Breast epithelium (tissue), 4 donors: Measurements from ENCODE around the gene SERPINI1. TPM values are rescaled to one million over a fixed set of nuclear protein-coding genes. Genes with fewer than 3 reads are reported as not detected.

Experiments
- DNase-seq, 2 donors: peaks; one replicate each; pipeline ENCODE4 v3.0.0-alpha.2; 2019; ENCODE audit warnings: low spot score in 2 of 2
- H3K27ac ChIP-seq, 2 donors: fragments of 200-600 bp; sonication (generic) in 1 of 2; one replicate each; pipeline ENCODE4 v1.5.1; 2016 to 2019; ENCODE audit warnings: mild to moderate bottlenecking in 1 of 2
- H3K27me3 ChIP-seq, 2 donors: fragments of 200-600 bp; sonication (generic) in 1 of 2; one replicate each; pipeline versions ENCODE4 v1.5.1 to v1.6.0; 2017 to 2019; ENCODE audit warnings: control low read depth in 1 of 2, mild to moderate bottlenecking in 1 of 2
- H3K36me3 ChIP-seq: fragments of 200-600 bp; one replicate; pipeline ENCODE4 v1.5.1; 2019
- H3K4me1 ChIP-seq, 2 donors: fragments of 200-600 bp; sonication (generic); one replicate each; pipeline ENCODE4 v1.5.1; 2016 to 2019; ENCODE audit warnings: control low read depth in 1 of 2
- H3K4me3 ChIP-seq, 3 donors: fragments of 200-600 bp; sonication (generic); 1 replicate in 2 of 3; 2 replicates in 1 of 3; pipeline ENCODE4 v1.5.1; 2016 to 2019; ENCODE audit warnings: mild to moderate bottlenecking in 3 of 3, moderate library complexity in 2 of 3
- H3K9me3 ChIP-seq, 2 donors: fragments of 200-600 bp; sonication (generic) in 1 of 2; one replicate each; pipeline ENCODE4 v1.5.1; 2016 to 2019; ENCODE audit warnings: control low read depth in 1 of 2
- CTCF ChIP-seq, 3 donors: fragments of 450-650 bp; IDR thresholded peaks; one replicate each; pipeline ENCODE4 v1.5.1; 2016 to 2017; ENCODE audit warnings: antibody characterized with exemption in 3 of 3, mild to moderate bottlenecking in 3 of 3, moderate library complexity in 3 of 3
- POLR2A ChIP-seq: fragments of 450-650 bp; IDR thresholded peaks from one replicate; pipeline ENCODE4 v1.6.1; 2016; ENCODE audit warnings: antibody characterized with exemption, mild to moderate bottlenecking, moderate library complexity
- POLR2AphosphoS5 ChIP-seq, 3 donors: sonication (generic); formaldehyde crosslinking; IDR thresholded peaks; one replicate each; pipeline ENCODE4 v1.6.1; 2017; ENCODE audit warnings: antibody characterized with exemption in 3 of 3
- intact Hi-C: fragments of 100-400 bp; cut with DNase I; formaldehyde crosslinking; loops from one replicate; pipeline ENCODE4 v1.15.1; 2023; ENCODE audit warnings: low total_unique reads
- total RNA-seq, 3 donors: library from RNA; depleted of rRNA; stranded (reverse); fragments of >200 nt; gene quantifications; one replicate each; pipeline ENCODE4 v1.1.0, GENCODE V29; 2016

The SERPINI1 gene
- total RNA-seq, 3 donors from 2014 or later: 4.3 to 10.8 (median 6.3) TPM

DNA sequence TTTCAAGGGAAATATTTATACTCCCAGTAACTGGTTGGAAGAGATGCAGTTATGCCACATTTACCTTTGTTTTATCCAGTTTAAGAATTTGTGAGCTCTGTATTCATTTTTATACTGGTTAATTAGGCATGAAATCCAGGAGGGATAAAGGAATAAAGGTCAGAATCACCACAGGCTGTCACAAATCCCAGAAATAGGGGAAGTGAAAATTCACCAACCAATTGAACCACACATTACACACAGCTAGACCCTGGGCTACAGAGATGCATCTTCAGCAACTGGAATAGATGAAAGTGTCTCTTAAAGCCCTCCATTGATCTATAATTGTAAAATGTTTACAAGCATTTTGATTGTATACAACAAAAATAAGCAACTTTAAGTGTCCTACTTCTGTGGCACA lies 18.5 kb downstream of the SERPINI1 start:
- Histone ChIP-seq H3K27me3 (no peaks in the 10 kb centered on the region), H3K36me3 (no peaks in the 10 kb centered on the region), H3K9me3 (no peaks in the 10 kb centered on the region), H3K4me3 (no peak overlapping the region), H3K27ac (no peak overlapping the region), H3K4me1 (no peaks in the 10 kb centered on the region)
- no peak for DNase-seq
- intact Hi-C loops: no loop called here
- TF ChIP-seq POLR2AphosphoS5 (IDR thresholded peaks at IDR 0.05) (no peak), POLR2A (no peak), CTCF (IDR thresholded peaks at IDR 0.05) (no peak)

DNA sequence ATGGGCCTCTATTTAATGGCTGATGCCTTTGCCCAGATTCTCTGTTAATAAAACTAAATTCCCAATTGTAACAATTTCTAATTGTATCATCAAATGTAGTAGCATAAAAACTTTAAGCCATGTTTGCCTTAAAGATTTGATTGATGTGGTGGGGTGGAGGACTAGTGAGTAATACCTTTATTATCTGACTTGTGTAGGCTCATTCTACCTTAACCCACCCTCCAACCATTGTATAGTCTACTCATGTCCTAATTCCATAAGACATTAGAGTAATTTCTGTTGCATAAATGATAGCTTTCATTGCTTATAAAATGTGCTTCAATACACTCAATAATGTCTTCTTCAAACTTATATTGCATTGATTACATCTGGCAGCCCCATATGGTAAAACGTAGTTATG lies 25.8 kb downstream of the SERPINI1 start:
- Histone ChIP-seq H3K4me3 (no peak overlapping the region), H3K27ac (no peak overlapping the region), H3K9me3 (no peaks in the 10 kb centered on the region), H3K36me3 (no peaks in the 10 kb centered on the region), H3K4me1 (no peaks in the 10 kb centered on the region), H3K27me3 (no peaks in the 10 kb centered on the region)
- intact Hi-C loops: no loop called here
- TF ChIP-seq CTCF (IDR thresholded peaks at IDR 0.05) (no peak), POLR2AphosphoS5 (IDR thresholded peaks at IDR 0.05) (no peak), POLR2A (no peak)
- DNase-seq: no peak

DNA sequence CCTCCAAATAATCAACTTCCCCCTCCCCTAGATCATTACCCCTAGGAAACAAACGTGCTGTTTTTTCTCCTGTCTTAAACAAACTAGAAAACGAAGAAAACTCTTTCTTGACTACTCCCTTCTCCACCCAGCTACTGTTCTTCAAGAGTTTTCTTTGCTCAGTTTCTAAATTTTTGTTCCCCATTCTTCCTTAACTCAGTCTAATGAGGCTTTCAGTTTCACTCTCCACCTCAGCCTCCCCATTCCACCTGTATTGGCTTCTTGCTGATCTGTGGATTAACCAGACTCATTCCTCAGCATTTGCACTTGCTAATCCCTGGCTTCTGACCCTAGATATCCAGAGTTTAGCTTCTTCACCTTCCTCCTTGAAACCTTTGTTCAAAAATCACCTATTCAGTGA lies 26.8 kb downstream of the SERPINI1 start:
- intact Hi-C loops: no loop called here
- Histone ChIP-seq H3K27ac (no peak overlapping the region), H3K4me3 (no peak overlapping the region), H3K36me3 (no peaks in the 10 kb centered on the region), H3K27me3 (no peaks in the 10 kb centered on the region), H3K4me1 (no peaks in the 10 kb centered on the region), H3K9me3 (peaks cover 0 to 4% of the 10 kb centered on the region in 2 donors)
- TF ChIP-seq POLR2AphosphoS5 (IDR thresholded peaks at IDR 0.05) (no peak), CTCF (IDR thresholded peaks at IDR 0.05) (no peak), POLR2A (no peak)
- no peak for DNase-seq

DNA sequence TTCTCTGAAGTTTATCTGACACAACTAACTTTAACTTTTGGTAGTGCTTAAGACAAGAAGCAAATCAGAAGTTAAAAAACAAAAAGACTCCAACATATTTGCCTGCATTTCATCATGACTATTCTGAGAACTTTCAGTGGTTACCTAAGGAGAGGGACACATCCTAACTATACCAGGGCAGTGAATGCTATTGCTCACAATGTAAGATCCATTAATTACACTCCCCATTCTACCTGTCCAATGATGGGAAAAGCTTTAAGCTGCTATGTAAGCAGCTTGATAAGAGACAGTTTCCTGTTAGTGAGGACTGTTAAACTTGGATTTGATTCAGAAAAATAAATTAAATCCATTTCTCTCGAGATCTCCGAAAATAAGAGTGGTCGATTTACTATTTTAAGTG lies 37.5 kb downstream of the SERPINI1 start:
- H3K27ac ChIP-seq: no peak overlapping the region
- no peaks in the 10 kb centered on the region for H3K4me1 ChIP-seq
- intact Hi-C loops: no loop called here
- TF ChIP-seq POLR2AphosphoS5 (IDR thresholded peaks at IDR 0.05) (no peak), CTCF (IDR thresholded peaks at IDR 0.05) (no peak), POLR2A (no peak)
- H3K4me3 ChIP-seq: no peak overlapping the region
- DNase-seq: no peak
- no peaks in the 10 kb centered on the region for H3K27me3 ChIP-seq
- H3K9me3 ChIP-seq: peaks cover 0 to 6% of the 10 kb centered on the region in 2 donors
- no peaks in the 10 kb centered on the region for H3K36me3 ChIP-seq

- H3K27me3 ChIP-seq: no peaks in the 10 kb centered on the region
- intact Hi-C loops: no loop called here
- peaks cover 0 to 9% of the 10 kb centered on the region in 2 donors for H3K9me3 ChIP-seq
- TF ChIP-seq CTCF (IDR thresholded peaks at IDR 0.05) (no peak), POLR2AphosphoS5 (IDR thresholded peaks at IDR 0.05) (no peak), POLR2A (no peak)
- no peak for DNase-seq
- H3K4me3 ChIP-seq: no peak overlapping the region
- H3K36me3 ChIP-seq: no peaks in the 10 kb centered on the region
- no peak overlapping the region for H3K27ac ChIP-seq
- no peaks in the 10 kb centered on the region for H3K4me1 ChIP-seq
These were observed 38.1 kb downstream of the SERPINI1 start for GRCh38 chr3:167773584-167773983.
